Measurements from ENCODE around the gene ZNF384. TPM values are rescaled to one million over a fixed set of nuclear protein-coding genes. Genes with fewer than 3 reads are reported as not detected.
A peak's percentile ranks its signal among the peaks of the same experiment; 100 is the strongest.

The ZNF384 gene
- total RNA-seq, 1 experiment from 2014 or later = 88.0 TPM

DNA sequence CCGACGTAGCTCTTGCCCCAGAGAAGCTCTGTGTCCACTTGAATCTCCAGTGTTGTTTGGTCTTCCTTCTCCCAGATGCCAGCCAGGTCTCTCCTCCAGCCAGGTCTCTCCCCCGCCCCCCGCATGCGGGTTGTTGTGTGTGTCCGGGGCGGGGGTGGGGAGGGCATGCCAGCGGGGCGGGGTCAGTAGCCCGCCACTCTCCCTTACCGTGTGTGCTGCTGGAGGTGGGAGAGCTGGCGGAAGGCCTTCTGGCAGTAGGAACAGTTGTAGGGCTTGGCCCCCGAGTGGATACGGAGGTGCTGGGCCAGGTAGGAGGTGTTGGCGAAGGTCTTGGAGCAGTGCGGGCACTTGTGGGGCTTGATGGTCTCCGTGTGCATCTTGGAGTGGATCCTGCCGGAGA is 17.0 kb downstream of the ZNF384 start:
- H2AK5ac ChIP-seq (ENCODE audit: insufficient read length, low read length) = no peak overlapping the region
- no peak overlapping the region for H3K18ac ChIP-seq (ENCODE audit: insufficient read length, low read depth, low read length)
- H3K14ac ChIP-seq (ENCODE audit: insufficient read depth, low read length) = no peak overlapping the region
- H4K5ac ChIP-seq (ENCODE audit: insufficient read length, low read depth, low read length) = no peak overlapping the region
- no peaks in the 10 kb centered on the region; the same call in 1 of the 2 replicates for H3K27me3 Mint-ChIP-seq (ENCODE audit: low read depth)
- H3K27ac Mint-ChIP-seq = peak overlapping the region in 1 of 3 experiments; percentile 74; a peak in 1 of 7 replicates
- TF ChIP-seq, protein P1, sequence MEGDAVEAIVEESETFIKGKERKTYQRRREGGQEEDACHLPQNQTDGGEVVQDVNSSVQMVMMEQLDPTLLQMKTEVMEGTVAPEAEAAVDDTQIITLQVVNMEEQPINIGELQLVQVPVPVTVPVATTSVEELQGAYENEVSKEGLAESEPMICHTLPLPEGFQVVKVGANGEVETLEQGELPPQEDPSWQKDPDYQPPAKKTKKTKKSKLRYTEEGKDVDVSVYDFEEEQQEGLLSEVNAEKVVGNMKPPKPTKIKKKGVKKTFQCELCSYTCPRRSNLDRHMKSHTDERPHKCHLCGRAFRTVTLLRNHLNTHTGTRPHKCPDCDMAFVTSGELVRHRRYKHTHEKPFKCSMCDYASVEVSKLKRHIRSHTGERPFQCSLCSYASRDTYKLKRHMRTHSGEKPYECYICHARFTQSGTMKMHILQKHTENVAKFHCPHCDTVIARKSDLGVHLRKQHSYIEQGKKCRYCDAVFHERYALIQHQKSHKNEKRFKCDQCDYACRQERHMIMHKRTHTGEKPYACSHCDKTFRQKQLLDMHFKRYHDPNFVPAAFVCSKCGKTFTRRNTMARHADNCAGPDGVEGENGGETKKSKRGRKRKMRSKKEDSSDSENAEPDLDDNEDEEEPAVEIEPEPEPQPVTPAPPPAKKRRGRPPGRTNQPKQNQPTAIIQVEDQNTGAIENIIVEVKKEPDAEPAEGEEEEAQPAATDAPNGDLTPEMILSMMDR (conservative IDR thresholded peaks at IDR 0.05) = no peak
- no peak overlapping the region for H2BK12ac ChIP-seq (ENCODE audit: insufficient read length, low read depth, low read length)
- no peaks in the 10 kb centered on the region for H3K79me1 ChIP-seq (ENCODE audit: insufficient read depth, low read depth, low read length, poor library complexity, severe bottlenecking)
- H4K8ac ChIP-seq (replicated peaks; ENCODE audit: insufficient read length, low read depth, low read length) = no peak overlapping the region
- H2BK5ac ChIP-seq (ENCODE audit: insufficient read length, low read length) = no peak overlapping the region
- H3K27me3 ChIP-seq (ENCODE audit: insufficient read depth, low read length) = no peaks in the 10 kb centered on the region
- H3K4me1 ChIP-seq (ENCODE audit: insufficient read depth, low read length) = no peaks in the 10 kb centered on the region
- peaks cover 56 to 95% (median 83%) of the 10 kb centered on the region in 3 experiments for H3K36me3 Mint-ChIP-seq (ENCODE audit: insufficient read depth in 1 of 3, low read depth in 3 of 3)
- H2BK120ac ChIP-seq (ENCODE audit: low read depth, low read length, poor library complexity, severe bottlenecking) = no peak overlapping the region
- H3K9me3 Mint-ChIP-seq = no peaks in the 10 kb centered on the region
- H3K23ac ChIP-seq (ENCODE audit: insufficient read length, low read depth, low read length) = no peak overlapping the region
- no peak overlapping the region for H3K56ac ChIP-seq (ENCODE audit: insufficient read length, low read depth, low read length)
- no peak overlapping the region for H3K9ac ChIP-seq (ENCODE audit: extremely low read depth, insufficient read length, low read length)
- H3K4ac ChIP-seq (ENCODE audit: low read depth, low read length) = no peak overlapping the region
- H4K20me1 ChIP-seq (ENCODE audit: control insufficient read depth, insufficient read depth, insufficient read length) = no peaks in the 10 kb centered on the region
- H2BK15ac ChIP-seq (ENCODE audit: low read depth, low read length) = no peak overlapping the region
- H2BK20ac ChIP-seq (ENCODE audit: low read depth, low read length, poor library complexity, severe bottlenecking) = no peak overlapping the region
- H3K9me3 ChIP-seq (ENCODE audit: control insufficient read depth, low read depth, low read length) = no peaks in the 10 kb centered on the region
- DNase-seq = no peak
- no peak overlapping the region for H3K4me3 Mint-ChIP-seq
- no peaks in the 10 kb centered on the region for H3K23me2 ChIP-seq (ENCODE audit: insufficient read length, low read depth, low read length, poor library complexity, severe bottlenecking)
- no peaks in the 10 kb centered on the region for H3K79me2 ChIP-seq (ENCODE audit: insufficient read depth, low read length)
- H3K27ac ChIP-seq (ENCODE audit: insufficient read length, low read depth, low read length) = no peak overlapping the region
- H3K4me1 Mint-ChIP-seq = no peaks in the 10 kb centered on the region
- H4K91ac ChIP-seq (ENCODE audit: insufficient read length, low read depth, low read length) = no peak overlapping the region
- no peak overlapping the region for H3K4me2 ChIP-seq (ENCODE audit: insufficient read depth, insufficient read length, low read length)
- no CpG with 5 or more reads among the region's 18 CpGs for WGBS (ENCODE audit: extremely low coverage, insufficient read length, low lambda C conversion rate)
- H2AFZ ChIP-seq (ENCODE audit: low read length) = no peak overlapping the region
- H3T11ph ChIP-seq (ENCODE audit: low read length) = no peak overlapping the region

All from H9 (cell line).